HepG2 (cell line): ENCODE data around the gene AIF1. TPM values are rescaled to one million over a fixed set of nuclear protein-coding genes. Genes with fewer than 3 reads are reported as not detected.

Experiments
- ATF7-NPFF ChIP-seq: sonication (generic); formaldehyde crosslinking; IDR thresholded peaks from 2 replicates; pipeline ENCODE4 v1.8.1; 2023; ENCODE audit warnings: mild to moderate bottlenecking, low read depth, missing genetic modification reagents, moderate library complexity
- CEBPB ChIP-seq: IDR thresholded peaks from 2 replicates; pipeline ENCODE4 v1.6.1; 2011; ENCODE audit warnings: low read depth, low read length, improper control_type of control experiment, borderline replicate concordance
- GTF2F1 ChIP-seq: fragments of 150-350 bp; IDR thresholded peaks from 2 replicates; pipeline ENCODE4 v1.6.1; 2014; ENCODE audit warnings: low read length
- HOXA7 ChIP-seq: sonication (generic); formaldehyde crosslinking; IDR thresholded peaks from 2 replicates; pipeline ENCODE4 v1.8.1; 2022; ENCODE audit warnings: mild to moderate bottlenecking, missing genetic modification reagents, moderate library complexity
- KDM2A ChIP-seq: sonication (generic); formaldehyde crosslinking; IDR thresholded peaks from 2 replicates; pipeline ENCODE4 v1.4.0; 2020; ENCODE audit warnings: low read depth, missing genetic modification reagents, borderline replicate concordance
- NCOA1 ChIP-seq: sonication (generic); formaldehyde crosslinking; IDR thresholded peaks from 2 replicates; pipeline ENCODE4 v1.9.0; 2021; ENCODE audit warnings: missing genetic modification reagents
- NFYB ChIP-seq: sonication (generic); formaldehyde crosslinking; IDR thresholded peaks from 2 replicates; pipeline ENCODE4 v1.4.0; 2020; ENCODE audit warnings: missing genetic modification reagents
- RNF2 ChIP-seq: fragments of 450-650 bp; conservative IDR thresholded peaks from 2 replicates; pipeline ENCODE4 v1.6.1; 2016; ENCODE audit warnings: low read depth
- SRSF9 ChIP-seq: fragments of 200-400 bp; formaldehyde crosslinking; IDR thresholded peaks from 2 replicates; pipeline ENCODE4 v1.6.1; 2018; ENCODE audit warnings: borderline replicate concordance, mild to moderate bottlenecking, low read depth, low read length; ENCODE audit not compliant: insufficient read depth, poor library complexity, severe bottlenecking
- U2AF1 ChIP-seq: fragments of 200-400 bp; formaldehyde crosslinking; optimal IDR thresholded peaks from 2 replicates; pipeline ENCODE3; 2017; ENCODE audit warnings: mild to moderate bottlenecking, low read depth, low read length
- ZBTB20 ChIP-seq: sonication (generic); formaldehyde crosslinking; IDR thresholded peaks from 2 replicates; pipeline ENCODE4 v1.8.1; 2023; ENCODE audit warnings: missing genetic modification reagents, low read depth, mild to moderate bottlenecking, borderline replicate concordance
- ZSCAN29 ChIP-seq: sonication (generic); formaldehyde crosslinking; conservative IDR thresholded peaks from 2 replicates; pipeline ENCODE4 v1.4.0; 2020; ENCODE audit warnings: mild to moderate bottlenecking, missing genetic modification reagents
- polyA plus RNA-seq, 8 experiments: library from polyadenylated mRNA; depleted of rRNA in 3 of 8; stranded (reverse) in 7 of 8; unstranded in 1 of 8; fragments of >200 nt; fragmentation: Illumina TruSeq in 4 of 8; extraction: Trizol in 4 of 8; gene quantifications; 2 replicates each; pipeline versions ENCODE4 v1.2.1 to v1.2.3, GENCODE V29; 2011 to 2016; ENCODE audit warnings: low read depth in 4 of 8, missing spikeins in 1 of 8, mixed read lengths in 1 of 8; ENCODE audit not compliant: insufficient read depth in 1 of 8
- total RNA-seq, 5 experiments: library from RNA; depleted of rRNA; stranded (reverse); fragments of >200 nt; fragmentation: Illumina TruSeq; extraction: Trizol; gene quantifications; 2 replicates each; pipeline ENCODE4 v1.2.3, GENCODE V29; 2016; ENCODE audit warnings: low read depth in 1 of 5
- TF ChIP-seq, protein P1 (sequence below): sonication (generic); formaldehyde crosslinking; conservative IDR thresholded peaks from 2 replicates; pipeline ENCODE4 v1.5.0; 2020; ENCODE audit warnings: missing genetic modification reagents
- TF ChIP-seq, protein P2 (sequence below): sonication (generic); formaldehyde crosslinking; IDR thresholded peaks from 2 replicates; pipeline ENCODE4 v1.8.1; 2023; ENCODE audit warnings: missing genetic modification reagents, inconsistent platforms, borderline replicate concordance
- TF ChIP-seq, protein P3 (sequence below): sonication (generic); formaldehyde crosslinking; IDR thresholded peaks from 2 replicates; pipeline ENCODE4 v1.4.0; 2020; ENCODE audit warnings: missing genetic modification reagents
- TF ChIP-seq, protein P4 (sequence below): sonication (generic); formaldehyde crosslinking; IDR thresholded peaks from 2 replicates; pipeline ENCODE4 v1.4.0; 2020; ENCODE audit warnings: missing genetic modification reagents

The AIF1 gene
- total and polyA plus RNA-seq, 2 of the 13 experiments (the other 11 are each of a cell fraction or from before 2014, with no cell fraction given) = 1.5 TPM; not detected in 1

DNA sequence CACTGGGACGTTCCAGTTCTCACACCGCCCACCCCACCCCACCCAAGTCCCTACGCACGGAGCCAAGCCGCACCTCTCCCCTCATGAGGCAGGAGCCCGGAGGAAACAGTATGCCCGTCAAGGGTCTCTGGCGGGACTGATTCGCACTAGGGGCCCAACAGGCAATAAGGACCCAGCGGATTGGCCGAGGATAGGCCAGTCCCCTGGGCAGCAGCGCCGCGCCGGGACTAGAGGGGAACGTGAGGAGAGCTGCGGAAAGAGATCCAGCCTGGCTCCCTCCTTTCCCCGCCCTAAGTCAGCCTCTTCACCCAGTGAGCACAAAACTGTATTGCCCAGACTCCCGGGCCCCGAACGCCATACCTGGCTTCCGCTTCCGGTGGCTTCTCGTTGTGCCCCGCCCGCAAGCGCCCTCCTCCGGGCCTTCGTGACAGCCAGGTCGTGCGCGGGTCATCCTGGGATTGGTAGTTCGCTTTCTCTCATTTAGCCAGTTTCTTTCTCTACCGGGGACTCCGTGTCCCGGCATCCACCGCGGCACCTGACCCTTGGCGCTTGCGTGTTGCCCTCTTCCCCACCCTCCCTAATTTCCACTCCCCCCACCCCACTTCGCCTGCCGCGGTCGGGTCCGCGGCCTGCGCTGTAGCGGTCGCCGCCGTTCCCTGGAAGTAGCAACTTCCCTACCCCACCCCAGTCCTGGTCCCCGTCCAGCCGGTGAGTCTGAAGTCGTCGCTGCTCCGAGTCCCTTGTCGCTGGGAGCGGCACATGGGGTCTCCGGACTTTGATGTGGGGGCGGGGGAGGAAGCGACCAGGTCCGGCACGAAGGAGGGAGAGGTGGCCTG lies 50.7 kb downstream of the AIF1 start, which contains the start of gene CSNK2B (continued):
- TF ChIP-seq, protein P1, sequence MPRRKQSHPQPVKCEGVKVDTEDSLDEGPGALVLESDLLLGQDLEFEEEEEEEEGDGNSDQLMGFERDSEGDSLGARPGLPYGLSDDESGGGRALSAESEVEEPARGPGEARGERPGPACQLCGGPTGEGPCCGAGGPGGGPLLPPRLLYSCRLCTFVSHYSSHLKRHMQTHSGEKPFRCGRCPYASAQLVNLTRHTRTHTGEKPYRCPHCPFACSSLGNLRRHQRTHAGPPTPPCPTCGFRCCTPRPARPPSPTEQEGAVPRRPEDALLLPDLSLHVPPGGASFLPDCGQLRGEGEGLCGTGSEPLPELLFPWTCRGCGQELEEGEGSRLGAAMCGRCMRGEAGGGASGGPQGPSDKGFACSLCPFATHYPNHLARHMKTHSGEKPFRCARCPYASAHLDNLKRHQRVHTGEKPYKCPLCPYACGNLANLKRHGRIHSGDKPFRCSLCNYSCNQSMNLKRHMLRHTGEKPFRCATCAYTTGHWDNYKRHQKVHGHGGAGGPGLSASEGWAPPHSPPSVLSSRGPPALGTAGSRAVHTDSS (CRISPR knock-in tag) = no peak; the same call in 1 of the 2 replicates
- TF ChIP-seq, protein P2, sequence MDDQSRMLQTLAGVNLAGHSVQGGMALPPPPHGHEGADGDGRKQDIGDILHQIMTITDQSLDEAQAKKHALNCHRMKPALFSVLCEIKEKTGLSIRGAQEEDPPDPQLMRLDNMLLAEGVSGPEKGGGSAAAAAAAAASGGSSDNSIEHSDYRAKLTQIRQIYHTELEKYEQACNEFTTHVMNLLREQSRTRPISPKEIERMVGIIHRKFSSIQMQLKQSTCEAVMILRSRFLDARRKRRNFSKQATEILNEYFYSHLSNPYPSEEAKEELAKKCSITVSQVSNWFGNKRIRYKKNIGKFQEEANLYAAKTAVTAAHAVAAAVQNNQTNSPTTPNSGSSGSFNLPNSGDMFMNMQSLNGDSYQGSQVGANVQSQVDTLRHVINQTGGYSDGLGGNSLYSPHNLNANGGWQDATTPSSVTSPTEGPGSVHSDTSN (CRISPR knock-in tag) = peak; percentile 80; the same call in 1 of the 2 replicates
- TF ChIP-seq CEBPB = no peak
- TF ChIP-seq RNF2 = no peak
- peak; percentile 45 for TF ChIP-seq ZBTB20 (CRISPR knock-in tag)
- peak; percentile 71 for TF ChIP-seq ATF7-NPFF (CRISPR knock-in tag)
- TF ChIP-seq, protein P3, sequence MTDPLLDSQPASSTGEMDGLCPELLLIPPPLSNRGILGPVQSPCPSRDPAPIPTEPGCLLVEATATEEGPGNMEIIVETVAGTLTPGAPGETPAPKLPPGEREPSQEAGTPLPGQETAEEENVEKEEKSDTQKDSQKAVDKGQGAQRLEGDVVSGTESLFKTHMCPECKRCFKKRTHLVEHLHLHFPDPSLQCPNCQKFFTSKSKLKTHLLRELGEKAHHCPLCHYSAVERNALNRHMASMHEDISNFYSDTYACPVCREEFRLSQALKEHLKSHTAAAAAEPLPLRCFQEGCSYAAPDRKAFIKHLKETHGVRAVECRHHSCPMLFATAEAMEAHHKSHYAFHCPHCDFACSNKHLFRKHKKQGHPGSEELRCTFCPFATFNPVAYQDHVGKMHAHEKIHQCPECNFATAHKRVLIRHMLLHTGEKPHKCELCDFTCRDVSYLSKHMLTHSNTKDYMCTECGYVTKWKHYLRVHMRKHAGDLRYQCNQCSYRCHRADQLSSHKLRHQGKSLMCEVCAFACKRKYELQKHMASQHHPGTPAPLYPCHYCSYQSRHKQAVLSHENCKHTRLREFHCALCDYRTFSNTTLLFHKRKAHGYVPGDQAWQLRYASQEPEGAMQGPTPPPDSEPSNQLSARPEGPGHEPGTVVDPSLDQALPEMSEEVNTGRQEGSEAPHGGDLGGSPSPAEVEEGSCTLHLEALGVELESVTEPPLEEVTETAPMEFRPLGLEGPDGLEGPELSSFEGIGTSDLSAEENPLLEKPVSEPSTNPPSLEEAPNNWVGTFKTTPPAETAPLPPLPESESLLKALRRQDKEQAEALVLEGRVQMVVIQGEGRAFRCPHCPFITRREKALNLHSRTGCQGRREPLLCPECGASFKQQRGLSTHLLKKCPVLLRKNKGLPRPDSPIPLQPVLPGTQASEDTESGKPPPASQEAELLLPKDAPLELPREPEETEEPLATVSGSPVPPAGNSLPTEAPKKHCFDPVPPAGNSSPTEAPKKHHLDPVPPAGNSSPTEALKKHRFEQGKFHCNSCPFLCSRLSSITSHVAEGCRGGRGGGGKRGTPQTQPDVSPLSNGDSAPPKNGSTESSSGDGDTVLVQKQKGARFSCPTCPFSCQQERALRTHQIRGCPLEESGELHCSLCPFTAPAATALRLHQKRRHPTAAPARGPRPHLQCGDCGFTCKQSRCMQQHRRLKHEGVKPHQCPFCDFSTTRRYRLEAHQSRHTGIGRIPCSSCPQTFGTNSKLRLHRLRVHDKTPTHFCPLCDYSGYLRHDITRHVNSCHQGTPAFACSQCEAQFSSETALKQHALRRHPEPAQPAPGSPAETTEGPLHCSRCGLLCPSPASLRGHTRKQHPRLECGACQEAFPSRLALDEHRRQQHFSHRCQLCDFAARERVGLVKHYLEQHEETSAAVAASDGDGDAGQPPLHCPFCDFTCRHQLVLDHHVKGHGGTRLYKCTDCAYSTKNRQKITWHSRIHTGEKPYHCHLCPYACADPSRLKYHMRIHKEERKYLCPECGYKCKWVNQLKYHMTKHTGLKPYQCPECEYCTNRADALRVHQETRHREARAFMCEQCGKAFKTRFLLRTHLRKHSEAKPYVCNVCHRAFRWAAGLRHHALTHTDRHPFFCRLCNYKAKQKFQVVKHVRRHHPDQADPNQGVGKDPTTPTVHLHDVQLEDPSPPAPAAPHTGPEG (CRISPR knock-in tag) = peak; percentile 41; the same call in 1 of the 2 replicates
- TF ChIP-seq NFYB (CRISPR knock-in tag) = peak; percentile 57; the same call in 1 of the 2 replicates
- TF ChIP-seq NCOA1 (CRISPR knock-in tag) = no peak
- TF ChIP-seq ZSCAN29 (CRISPR knock-in tag) = peak; percentile 66; the same call in 1 of the 2 replicates
- TF ChIP-seq HOXA7 (CRISPR knock-in tag) = no peak
- no peak for TF ChIP-seq GTF2F1
- TF ChIP-seq U2AF1 = no peak
- TF ChIP-seq, protein P4, sequence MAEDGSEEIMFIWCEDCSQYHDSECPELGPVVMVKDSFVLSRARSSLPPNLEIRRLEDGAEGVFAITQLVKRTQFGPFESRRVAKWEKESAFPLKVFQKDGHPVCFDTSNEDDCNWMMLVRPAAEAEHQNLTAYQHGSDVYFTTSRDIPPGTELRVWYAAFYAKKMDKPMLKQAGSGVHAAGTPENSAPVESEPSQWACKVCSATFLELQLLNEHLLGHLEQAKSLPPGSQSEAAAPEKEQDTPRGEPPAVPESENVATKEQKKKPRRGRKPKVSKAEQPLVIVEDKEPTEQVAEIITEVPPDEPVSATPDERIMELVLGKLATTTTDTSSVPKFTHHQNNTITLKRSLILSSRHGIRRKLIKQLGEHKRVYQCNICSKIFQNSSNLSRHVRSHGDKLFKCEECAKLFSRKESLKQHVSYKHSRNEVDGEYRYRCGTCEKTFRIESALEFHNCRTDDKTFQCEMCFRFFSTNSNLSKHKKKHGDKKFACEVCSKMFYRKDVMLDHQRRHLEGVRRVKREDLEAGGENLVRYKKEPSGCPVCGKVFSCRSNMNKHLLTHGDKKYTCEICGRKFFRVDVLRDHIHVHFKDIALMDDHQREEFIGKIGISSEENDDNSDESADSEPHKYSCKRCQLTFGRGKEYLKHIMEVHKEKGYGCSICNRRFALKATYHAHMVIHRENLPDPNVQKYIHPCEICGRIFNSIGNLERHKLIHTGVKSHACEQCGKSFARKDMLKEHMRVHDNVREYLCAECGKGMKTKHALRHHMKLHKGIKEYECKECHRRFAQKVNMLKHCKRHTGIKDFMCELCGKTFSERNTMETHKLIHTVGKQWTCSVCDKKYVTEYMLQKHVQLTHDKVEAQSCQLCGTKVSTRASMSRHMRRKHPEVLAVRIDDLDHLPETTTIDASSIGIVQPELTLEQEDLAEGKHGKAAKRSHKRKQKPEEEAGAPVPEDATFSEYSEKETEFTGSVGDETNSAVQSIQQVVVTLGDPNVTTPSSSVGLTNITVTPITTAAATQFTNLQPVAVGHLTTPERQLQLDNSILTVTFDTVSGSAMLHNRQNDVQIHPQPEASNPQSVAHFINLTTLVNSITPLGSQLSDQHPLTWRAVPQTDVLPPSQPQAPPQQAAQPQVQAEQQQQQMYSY = peak; percentile 97
- peak; percentile 80; the same call in 1 of the 2 replicates for TF ChIP-seq KDM2A (CRISPR knock-in tag)
- no peak for TF ChIP-seq SRSF9
